ENCODE measurements around the gene ATOH8. TPM values are rescaled to one million over a fixed set of nuclear protein-coding genes. Genes with fewer than 3 reads are reported as not detected.
A peak's percentile ranks its signal among the peaks of the same experiment; 100 is the strongest.

ATOH8 gene
- total RNA-seq, 1 experiment from 2014 or later: 0.81 TPM

GRCh38 chr2:85728883-85729824 lies 24.6 kb upstream of the ATOH8 start:
- ChIA-PET CTCF (interaction anchor here (0.6 to 2.3 kb wide), 52 partner anchors 9 to 411 kb away, joined by 3 to 100 read pairs (median 7); partner anchors contain the start of genes ATOH8 and VAMP8), POLR2A (no interaction called here)
- Mint-ChIP-seq H3K4me3 (no peak overlapping the region), H3K27ac (no peak overlapping the region), H3K36me3 (no peaks in the 10 kb centered on the region), H3K4me1 (no peaks in the 10 kb centered on the region), H3K27me3 (ENCODE audit: low read depth) (no peaks in the 10 kb centered on the region; the same call in 1 of the 2 replicates), H3K9me3 (no peaks in the 10 kb centered on the region)
- TF ChIP-seq SOX15 (CRISPR knock-in tag; IDR thresholded peaks at IDR 0.05): no peak
- TF ChIP-seq, protein P1, sequence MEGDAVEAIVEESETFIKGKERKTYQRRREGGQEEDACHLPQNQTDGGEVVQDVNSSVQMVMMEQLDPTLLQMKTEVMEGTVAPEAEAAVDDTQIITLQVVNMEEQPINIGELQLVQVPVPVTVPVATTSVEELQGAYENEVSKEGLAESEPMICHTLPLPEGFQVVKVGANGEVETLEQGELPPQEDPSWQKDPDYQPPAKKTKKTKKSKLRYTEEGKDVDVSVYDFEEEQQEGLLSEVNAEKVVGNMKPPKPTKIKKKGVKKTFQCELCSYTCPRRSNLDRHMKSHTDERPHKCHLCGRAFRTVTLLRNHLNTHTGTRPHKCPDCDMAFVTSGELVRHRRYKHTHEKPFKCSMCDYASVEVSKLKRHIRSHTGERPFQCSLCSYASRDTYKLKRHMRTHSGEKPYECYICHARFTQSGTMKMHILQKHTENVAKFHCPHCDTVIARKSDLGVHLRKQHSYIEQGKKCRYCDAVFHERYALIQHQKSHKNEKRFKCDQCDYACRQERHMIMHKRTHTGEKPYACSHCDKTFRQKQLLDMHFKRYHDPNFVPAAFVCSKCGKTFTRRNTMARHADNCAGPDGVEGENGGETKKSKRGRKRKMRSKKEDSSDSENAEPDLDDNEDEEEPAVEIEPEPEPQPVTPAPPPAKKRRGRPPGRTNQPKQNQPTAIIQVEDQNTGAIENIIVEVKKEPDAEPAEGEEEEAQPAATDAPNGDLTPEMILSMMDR (IDR thresholded peaks at IDR 0.05): peak; percentile 86
- DNase-seq (ENCODE audit: low spot score) (peak; percentile 92), ATAC-seq (peak; percentile 98)

DNA sequence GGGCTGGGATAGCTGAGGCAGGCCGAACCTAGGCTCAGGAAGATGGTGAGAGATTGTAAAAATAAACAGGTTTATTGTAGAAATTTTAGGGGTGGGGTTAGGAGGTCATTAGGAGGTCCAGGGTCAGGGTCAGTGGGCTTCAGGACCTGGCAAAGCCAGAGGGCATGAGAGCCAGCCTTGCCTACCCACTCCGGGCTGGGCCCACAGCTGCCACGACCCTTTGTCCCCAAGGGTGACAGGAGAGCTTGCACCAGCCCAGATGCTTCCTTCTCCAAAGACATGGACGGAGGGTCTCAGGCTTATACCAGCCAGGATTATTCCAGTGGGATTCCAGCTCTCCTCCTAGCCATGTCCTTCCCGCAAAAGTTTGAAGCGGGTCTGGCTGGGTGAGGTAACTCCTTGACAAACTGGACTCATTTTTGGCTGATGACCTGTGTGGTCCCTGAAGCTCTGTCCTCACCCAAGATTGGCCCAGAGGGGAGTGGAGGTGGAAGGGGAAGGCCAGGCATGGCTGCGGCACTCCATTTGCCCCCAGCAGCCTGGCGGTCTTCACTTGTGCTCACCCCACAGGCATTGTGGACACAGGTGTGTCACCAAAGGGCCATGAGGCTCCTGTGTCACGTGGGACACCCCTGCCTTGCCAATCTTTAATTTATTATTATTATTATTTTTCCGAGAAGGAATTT lies 23.8 kb upstream of the ATOH8 start:
- ChIA-PET POLR2A (no interaction called here), CTCF (interaction anchor here (1.0 to 2.3 kb wide), 22 partner anchors 8 to 138 kb away, joined by 3 to 100 read pairs (median 15); partner anchors contain the start of gene ATOH8)
- Mint-ChIP-seq H3K4me1 (no peaks in the 10 kb centered on the region), H3K36me3 (no peaks in the 10 kb centered on the region), H3K9me3 (no peaks in the 10 kb centered on the region), H3K27ac (no peak overlapping the region), H3K4me3 (no peak overlapping the region), H3K27me3 (ENCODE audit: low read depth) (no peaks in the 10 kb centered on the region; the same call in 1 of the 2 replicates)
- no peak for ATAC-seq
- DNase-seq (ENCODE audit: low spot score): no peak
- TF ChIP-seq IRF1 (CRISPR knock-in tag; IDR thresholded peaks at IDR 0.05) (no peak), SOX15 (CRISPR knock-in tag; IDR thresholded peaks at IDR 0.05) (no peak), ZNF263 (CRISPR knock-in tag; IDR thresholded peaks at IDR 0.05; ENCODE audit: low read depth) (no peak), ZSCAN18 (CRISPR knock-in tag; IDR thresholded peaks at IDR 0.05) (no peak), ZNF425 (CRISPR knock-in tag; conservative IDR thresholded peaks at IDR 0.05) (no peak), IRF2 (CRISPR knock-in tag; IDR thresholded peaks at IDR 0.05; ENCODE audit: borderline replicate concordance, low read depth) (no peak), ZNF423 (CRISPR knock-in tag; IDR thresholded peaks at IDR 0.05) (no peak), MLX (CRISPR knock-in tag; IDR thresholded peaks at IDR 0.05) (no peak), ATF3 (CRISPR knock-in tag; conservative IDR thresholded peaks at IDR 0.05) (no peak)
- TF ChIP-seq, protein P2, sequence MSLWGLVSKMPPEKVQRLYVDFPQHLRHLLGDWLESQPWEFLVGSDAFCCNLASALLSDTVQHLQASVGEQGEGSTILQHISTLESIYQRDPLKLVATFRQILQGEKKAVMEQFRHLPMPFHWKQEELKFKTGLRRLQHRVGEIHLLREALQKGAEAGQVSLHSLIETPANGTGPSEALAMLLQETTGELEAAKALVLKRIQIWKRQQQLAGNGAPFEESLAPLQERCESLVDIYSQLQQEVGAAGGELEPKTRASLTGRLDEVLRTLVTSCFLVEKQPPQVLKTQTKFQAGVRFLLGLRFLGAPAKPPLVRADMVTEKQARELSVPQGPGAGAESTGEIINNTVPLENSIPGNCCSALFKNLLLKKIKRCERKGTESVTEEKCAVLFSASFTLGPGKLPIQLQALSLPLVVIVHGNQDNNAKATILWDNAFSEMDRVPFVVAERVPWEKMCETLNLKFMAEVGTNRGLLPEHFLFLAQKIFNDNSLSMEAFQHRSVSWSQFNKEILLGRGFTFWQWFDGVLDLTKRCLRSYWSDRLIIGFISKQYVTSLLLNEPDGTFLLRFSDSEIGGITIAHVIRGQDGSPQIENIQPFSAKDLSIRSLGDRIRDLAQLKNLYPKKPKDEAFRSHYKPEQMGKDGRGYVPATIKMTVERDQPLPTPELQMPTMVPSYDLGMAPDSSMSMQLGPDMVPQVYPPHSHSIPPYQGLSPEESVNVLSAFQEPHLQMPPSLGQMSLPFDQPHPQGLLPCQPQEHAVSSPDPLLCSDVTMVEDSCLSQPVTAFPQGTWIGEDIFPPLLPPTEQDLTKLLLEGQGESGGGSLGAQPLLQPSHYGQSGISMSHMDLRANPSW (CRISPR knock-in tag; conservative IDR thresholded peaks at IDR 0.05; ENCODE audit: low read depth): no peak
- TF ChIP-seq, protein P3, sequence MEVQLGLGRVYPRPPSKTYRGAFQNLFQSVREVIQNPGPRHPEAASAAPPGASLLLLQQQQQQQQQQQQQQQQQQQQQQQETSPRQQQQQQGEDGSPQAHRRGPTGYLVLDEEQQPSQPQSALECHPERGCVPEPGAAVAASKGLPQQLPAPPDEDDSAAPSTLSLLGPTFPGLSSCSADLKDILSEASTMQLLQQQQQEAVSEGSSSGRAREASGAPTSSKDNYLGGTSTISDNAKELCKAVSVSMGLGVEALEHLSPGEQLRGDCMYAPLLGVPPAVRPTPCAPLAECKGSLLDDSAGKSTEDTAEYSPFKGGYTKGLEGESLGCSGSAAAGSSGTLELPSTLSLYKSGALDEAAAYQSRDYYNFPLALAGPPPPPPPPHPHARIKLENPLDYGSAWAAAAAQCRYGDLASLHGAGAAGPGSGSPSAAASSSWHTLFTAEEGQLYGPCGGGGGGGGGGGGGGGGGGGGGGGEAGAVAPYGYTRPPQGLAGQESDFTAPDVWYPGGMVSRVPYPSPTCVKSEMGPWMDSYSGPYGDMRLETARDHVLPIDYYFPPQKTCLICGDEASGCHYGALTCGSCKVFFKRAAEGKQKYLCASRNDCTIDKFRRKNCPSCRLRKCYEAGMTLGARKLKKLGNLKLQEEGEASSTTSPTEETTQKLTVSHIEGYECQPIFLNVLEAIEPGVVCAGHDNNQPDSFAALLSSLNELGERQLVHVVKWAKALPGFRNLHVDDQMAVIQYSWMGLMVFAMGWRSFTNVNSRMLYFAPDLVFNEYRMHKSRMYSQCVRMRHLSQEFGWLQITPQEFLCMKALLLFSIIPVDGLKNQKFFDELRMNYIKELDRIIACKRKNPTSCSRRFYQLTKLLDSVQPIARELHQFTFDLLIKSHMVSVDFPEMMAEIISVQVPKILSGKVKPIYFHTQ (CRISPR knock-in tag; IDR thresholded peaks at IDR 0.05): no peak
- TF ChIP-seq, protein P4, sequence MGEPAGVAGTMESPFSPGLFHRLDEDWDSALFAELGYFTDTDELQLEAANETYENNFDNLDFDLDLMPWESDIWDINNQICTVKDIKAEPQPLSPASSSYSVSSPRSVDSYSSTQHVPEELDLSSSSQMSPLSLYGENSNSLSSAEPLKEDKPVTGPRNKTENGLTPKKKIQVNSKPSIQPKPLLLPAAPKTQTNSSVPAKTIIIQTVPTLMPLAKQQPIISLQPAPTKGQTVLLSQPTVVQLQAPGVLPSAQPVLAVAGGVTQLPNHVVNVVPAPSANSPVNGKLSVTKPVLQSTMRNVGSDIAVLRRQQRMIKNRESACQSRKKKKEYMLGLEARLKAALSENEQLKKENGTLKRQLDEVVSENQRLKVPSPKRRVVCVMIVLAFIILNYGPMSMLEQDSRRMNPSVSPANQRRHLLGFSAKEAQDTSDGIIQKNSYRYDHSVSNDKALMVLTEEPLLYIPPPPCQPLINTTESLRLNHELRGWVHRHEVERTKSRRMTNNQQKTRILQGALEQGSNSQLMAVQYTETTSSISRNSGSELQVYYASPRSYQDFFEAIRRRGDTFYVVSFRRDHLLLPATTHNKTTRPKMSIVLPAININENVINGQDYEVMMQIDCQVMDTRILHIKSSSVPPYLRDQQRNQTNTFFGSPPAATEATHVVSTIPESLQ (CRISPR knock-in tag; IDR thresholded peaks at IDR 0.05): no peak
- TF ChIP-seq, protein P5, sequence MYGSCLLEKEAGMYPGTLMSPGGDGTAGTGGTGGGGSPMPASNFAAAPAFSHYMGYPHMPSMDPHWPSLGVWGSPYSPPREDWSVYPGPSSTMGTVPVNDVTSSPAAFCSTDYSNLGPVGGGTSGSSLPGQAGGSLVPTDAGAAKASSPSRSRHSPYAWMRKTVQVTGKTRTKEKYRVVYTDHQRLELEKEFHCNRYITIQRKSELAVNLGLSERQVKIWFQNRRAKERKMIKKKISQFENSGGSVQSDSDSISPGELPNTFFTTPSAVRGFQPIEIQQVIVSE (CRISPR knock-in tag; IDR thresholded peaks at IDR 0.05; ENCODE audit: borderline replicate concordance): no peak
